Measurements from ENCODE around the gene FBXO41. TPM values are rescaled to one million over a fixed set of nuclear protein-coding genes. Genes with fewer than 3 reads are reported as not detected.

Gene FBXO41
- total RNA-seq, 1 experiment from 2014 or later: 12.1 TPM

DNA sequence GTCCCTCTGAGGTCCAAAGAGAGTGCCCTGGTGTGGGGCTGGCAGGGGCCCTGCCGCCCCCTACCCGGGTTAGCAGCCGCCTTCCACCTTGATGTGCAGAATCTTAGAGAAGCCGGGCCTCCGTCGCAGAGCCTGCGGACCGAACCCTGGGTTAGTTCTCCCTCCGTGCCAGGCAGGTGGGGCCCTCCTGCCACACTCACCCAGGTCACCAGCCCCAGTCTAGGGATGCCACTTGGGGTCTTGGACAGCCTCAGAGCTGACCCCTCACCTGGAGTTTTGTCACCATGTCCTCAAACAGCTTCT is 25.4 kb downstream of the FBXO41 start:
- no peaks in the 10 kb centered on the region for H3K9me3 ChIP-seq
- no TSS peak for BruUV-seq (replicated peaks)
- no peak overlapping the region for H3K27ac Mint-ChIP-seq (ENCODE audit: unreplicated experiment)
- H3K27me3 ChIP-seq (replicated peaks; ENCODE audit: control insufficient read depth, insufficient read depth, low read length): no peaks in the 10 kb centered on the region
- H3K9me3 Mint-ChIP-seq (ENCODE audit: unreplicated experiment): no peaks in the 10 kb centered on the region
- H3K4me1 Mint-ChIP-seq (ENCODE audit: low read depth, unreplicated experiment): no peaks in the 10 kb centered on the region
- no peaks in the 10 kb centered on the region for H3K4me1 ChIP-seq
- TF ChIP-seq, protein P1, sequence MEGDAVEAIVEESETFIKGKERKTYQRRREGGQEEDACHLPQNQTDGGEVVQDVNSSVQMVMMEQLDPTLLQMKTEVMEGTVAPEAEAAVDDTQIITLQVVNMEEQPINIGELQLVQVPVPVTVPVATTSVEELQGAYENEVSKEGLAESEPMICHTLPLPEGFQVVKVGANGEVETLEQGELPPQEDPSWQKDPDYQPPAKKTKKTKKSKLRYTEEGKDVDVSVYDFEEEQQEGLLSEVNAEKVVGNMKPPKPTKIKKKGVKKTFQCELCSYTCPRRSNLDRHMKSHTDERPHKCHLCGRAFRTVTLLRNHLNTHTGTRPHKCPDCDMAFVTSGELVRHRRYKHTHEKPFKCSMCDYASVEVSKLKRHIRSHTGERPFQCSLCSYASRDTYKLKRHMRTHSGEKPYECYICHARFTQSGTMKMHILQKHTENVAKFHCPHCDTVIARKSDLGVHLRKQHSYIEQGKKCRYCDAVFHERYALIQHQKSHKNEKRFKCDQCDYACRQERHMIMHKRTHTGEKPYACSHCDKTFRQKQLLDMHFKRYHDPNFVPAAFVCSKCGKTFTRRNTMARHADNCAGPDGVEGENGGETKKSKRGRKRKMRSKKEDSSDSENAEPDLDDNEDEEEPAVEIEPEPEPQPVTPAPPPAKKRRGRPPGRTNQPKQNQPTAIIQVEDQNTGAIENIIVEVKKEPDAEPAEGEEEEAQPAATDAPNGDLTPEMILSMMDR (IDR thresholded peaks at IDR 0.05; ENCODE audit: insufficient read depth in 1 of 2, low read depth in 1 of 2, low read length in 1 of 2, severe bottlenecking in 1 of 2, unreplicated experiment in 1 of 2): no peak
- intact Hi-C loops (cut with micrococcal nuclease; ENCODE audit: unreplicated experiment): no loop called here
- H3K4me3 ChIP-seq (ENCODE audit: low read depth, low read length): no peak overlapping the region
- peaks cover 44% of the 10 kb centered on the region for H3K36me3 Mint-ChIP-seq (ENCODE audit: insufficient read depth, unreplicated experiment)
- no peaks in the 10 kb centered on the region for H3K27me3 Mint-ChIP-seq (ENCODE audit: insufficient read depth, unreplicated experiment)
- no peaks in the 10 kb centered on the region; the same call in 1 of the 2 replicates for H3K36me3 ChIP-seq (ENCODE audit: control insufficient read depth, insufficient read depth, low read length)
- POLR2A ChIA-PET: no interaction called here
- CTCF ChIA-PET: no interaction called here
- DNase-seq: no peak
- H3K4me3 Mint-ChIP-seq (ENCODE audit: unreplicated experiment): no peak overlapping the region

DNA sequence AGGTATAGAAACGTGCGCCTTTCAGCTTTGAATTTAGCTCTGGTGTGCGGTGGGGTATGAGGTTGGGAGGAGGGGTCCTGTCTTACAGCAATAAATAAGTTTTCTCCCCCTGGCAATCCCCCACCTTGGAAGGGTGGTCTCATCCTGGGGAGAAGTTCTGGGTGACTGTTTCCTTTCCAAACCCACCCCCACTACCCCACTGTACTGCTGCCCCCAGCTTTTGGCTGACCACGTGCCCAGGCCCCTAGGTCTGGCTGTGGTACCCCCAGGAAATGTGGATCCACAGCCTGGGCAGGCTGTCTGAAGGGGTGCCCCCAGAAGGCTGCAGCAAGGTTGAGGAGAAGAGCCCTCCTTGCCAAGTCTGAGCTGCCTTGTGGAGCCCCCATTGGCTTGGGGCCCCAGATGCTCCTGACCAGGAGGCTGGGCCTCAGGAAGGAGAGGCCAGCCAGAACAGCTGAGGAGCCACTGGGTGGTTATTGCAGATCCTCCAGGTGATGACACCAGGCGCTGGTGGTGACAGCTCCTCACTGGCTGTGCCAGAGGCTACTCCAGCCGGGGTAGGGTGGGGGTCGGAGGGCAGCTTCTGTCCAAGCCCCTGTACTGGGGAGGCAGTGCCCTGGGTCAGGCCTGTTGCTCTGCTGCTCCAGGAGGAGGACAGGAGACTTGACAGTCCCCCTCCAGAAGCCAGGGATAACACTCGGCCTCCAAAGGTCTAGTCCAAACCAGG is 25.9 kb downstream of the FBXO41 start:
- Mint-ChIP-seq H3K9me3 (ENCODE audit: unreplicated experiment) (no peaks in the 10 kb centered on the region), H3K27me3 (ENCODE audit: insufficient read depth, unreplicated experiment) (no peaks in the 10 kb centered on the region), H3K4me1 (ENCODE audit: low read depth, unreplicated experiment) (no peaks in the 10 kb centered on the region), H3K4me3 (ENCODE audit: unreplicated experiment) (no peak overlapping the region), H3K36me3 (ENCODE audit: insufficient read depth, unreplicated experiment) (peaks cover 49% of the 10 kb centered on the region), H3K27ac (ENCODE audit: unreplicated experiment) (no peak overlapping the region)
- Histone ChIP-seq H3K9me3 (no peaks in the 10 kb centered on the region), H3K36me3 (ENCODE audit: control insufficient read depth, insufficient read depth, low read length) (no peaks in the 10 kb centered on the region; the same call in 1 of the 2 replicates), H3K4me3 (ENCODE audit: low read depth, low read length) (no peak overlapping the region), H3K4me1 (no peaks in the 10 kb centered on the region), H3K27me3 (replicated peaks; ENCODE audit: control insufficient read depth, insufficient read depth, low read length) (no peaks in the 10 kb centered on the region)
- POLR2A ChIA-PET: no interaction called here
- BruUV-seq (replicated peaks): no TSS peak
- intact Hi-C loops (cut with micrococcal nuclease; ENCODE audit: unreplicated experiment): no loop called here
- TF ChIP-seq, protein P1 (IDR thresholded peaks at IDR 0.05; ENCODE audit: insufficient read depth in 1 of 2, low read depth in 1 of 2, low read length in 1 of 2, severe bottlenecking in 1 of 2, unreplicated experiment in 1 of 2): no peak
- DNase-seq: no peak
- CTCF ChIA-PET: no interaction called here

DNA sequence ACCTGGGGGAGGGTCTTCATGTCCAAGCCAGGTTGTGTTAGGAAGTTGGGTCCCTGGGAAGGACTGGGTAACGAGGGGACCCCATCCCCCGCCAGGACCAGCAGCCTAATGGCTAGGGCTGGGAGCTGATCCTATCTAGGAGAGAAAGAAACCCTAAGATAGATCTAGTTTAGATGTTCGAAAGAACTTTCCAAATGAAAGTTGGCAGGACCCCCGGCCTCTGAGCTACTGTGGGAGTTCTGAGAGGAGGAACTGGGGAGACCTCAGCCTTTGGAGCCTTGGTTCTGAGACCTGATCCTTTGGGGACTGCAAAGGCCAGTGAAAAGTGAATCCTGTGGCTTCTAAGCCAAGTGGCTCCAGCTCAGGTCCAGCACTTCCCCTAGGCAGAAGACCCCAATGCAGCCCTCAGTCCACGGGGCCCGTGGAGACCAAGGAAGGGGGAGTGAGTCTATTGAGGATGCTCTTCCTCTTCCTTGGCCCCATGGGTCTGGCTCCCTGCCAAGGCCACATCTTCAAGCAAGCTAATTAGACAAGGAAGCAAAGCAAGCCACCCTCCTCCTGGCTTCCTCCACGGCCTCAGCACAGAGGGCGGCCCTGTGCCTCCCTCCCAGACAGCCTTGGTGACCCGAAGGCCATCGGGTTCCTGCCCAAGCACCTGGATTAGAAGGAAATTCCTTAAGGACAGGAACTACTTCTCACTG is 26.7 kb downstream of the FBXO41 start:
- Histone ChIP-seq H3K9me3 (no peaks in the 10 kb centered on the region), H3K36me3 (ENCODE audit: control insufficient read depth, insufficient read depth, low read length) (peaks cover under 1% of the 10 kb centered on the region; the same call in 1 of the 2 replicates), H3K27me3 (replicated peaks; ENCODE audit: control insufficient read depth, insufficient read depth, low read length) (no peaks in the 10 kb centered on the region), H3K4me3 (ENCODE audit: low read depth, low read length) (no peak overlapping the region), H3K4me1 (no peaks in the 10 kb centered on the region)
- intact Hi-C loops (cut with micrococcal nuclease; ENCODE audit: unreplicated experiment): no loop called here
- no TSS peak for BruUV-seq (replicated peaks)
- POLR2A ChIA-PET: no interaction called here
- CTCF ChIA-PET: interaction anchor here (0.9 kb wide), 1 partner anchor 11 kb away, joined by 5 read pairs; no protein-coding TSS in a partner anchor
- H3K4me3 Mint-ChIP-seq (ENCODE audit: unreplicated experiment): no peak overlapping the region
- no peak overlapping the region for H3K27ac Mint-ChIP-seq (ENCODE audit: unreplicated experiment)
- no peaks in the 10 kb centered on the region for H3K4me1 Mint-ChIP-seq (ENCODE audit: low read depth, unreplicated experiment)
- H3K27me3 Mint-ChIP-seq (ENCODE audit: insufficient read depth, unreplicated experiment): no peaks in the 10 kb centered on the region
- no peaks in the 10 kb centered on the region for H3K9me3 Mint-ChIP-seq (ENCODE audit: unreplicated experiment)
- TF ChIP-seq, protein P1 (IDR thresholded peaks at IDR 0.05; ENCODE audit: insufficient read depth in 1 of 2, low read depth in 1 of 2, low read length in 1 of 2, severe bottlenecking in 1 of 2, unreplicated experiment in 1 of 2): no peak
- DNase-seq: no peak
- peaks cover 57% of the 10 kb centered on the region for H3K36me3 Mint-ChIP-seq (ENCODE audit: insufficient read depth, unreplicated experiment)
